ENCODE results near the gene MYOM3. TPM values are rescaled to one million over a fixed set of nuclear protein-coding genes. Genes with fewer than 3 reads are reported as not detected.

The MYOM3 gene
- polyA plus RNA-seq, 2 of the 4 experiments (the other 2 are of a cell fraction), result 2.6 to 8.5 TPM

- no peak for TF ChIP-seq PBX3 (IDR thresholded peaks at IDR 0.05)
- no peak for TF ChIP-seq REST (IDR thresholded peaks at IDR 0.05)
- no peak for TF ChIP-seq HOXA7 (CRISPR knock-in tag; IDR thresholded peaks at IDR 0.05)
- TF ChIP-seq NFE2L2 (conservative IDR thresholded peaks at IDR 0.05; ENCODE audit: low read length), result no peak
- TF ChIP-seq TP53 (CRISPR knock-in tag; IDR thresholded peaks at IDR 0.05), result no peak
- TF ChIP-seq SREBF2 (IDR thresholded peaks at IDR 0.05), result no peak
- TF ChIP-seq KDM1A (IDR thresholded peaks at IDR 0.05; ENCODE audit: low read depth), result no peak
- no peak for TF ChIP-seq POLR2A (IDR thresholded peaks at IDR 0.05; ENCODE audit: low read length)
- peak; percentile 80 for TF ChIP-seq GATA3 (IDR thresholded peaks at IDR 0.05; ENCODE audit: borderline replicate concordance)
- TF ChIP-seq USF2 (IDR thresholded peaks at IDR 0.05), result no peak
- no peak for TF ChIP-seq RNF2 (IDR thresholded peaks at IDR 0.05; ENCODE audit: borderline replicate concordance, low read depth)
- TF ChIP-seq SMC3 (IDR thresholded peaks at IDR 0.05), result peak; percentile 24; the same call in 2 of the 3 replicates
- TF ChIP-seq HOXB5 (CRISPR knock-in tag; IDR thresholded peaks at IDR 0.05), result no peak
- no peak for TF ChIP-seq EHF (CRISPR knock-in tag; IDR thresholded peaks at IDR 0.05)
- no peak for TF ChIP-seq MAZ (IDR thresholded peaks at IDR 0.05; ENCODE audit: borderline replicate concordance, low read depth, low read length)
- TF ChIP-seq CHD2 (IDR thresholded peaks at IDR 0.05; ENCODE audit: low read length, partially characterized antibody), result no peak
- no peak for TF ChIP-seq RFX5 (IDR thresholded peaks at IDR 0.05)
- peak in 1 of 2 experiments; percentile 57; a peak in 1 of 5 replicates for TF ChIP-seq EP300 (IDR thresholded peaks at IDR 0.05)
- TF ChIP-seq HES2 (IDR thresholded peaks at IDR 0.05), result no peak
- TF ChIP-seq RAD21 (conservative IDR thresholded peaks at IDR 0.05 in 1 of 2, IDR thresholded peaks at IDR 0.05 in 1 of 2), result peak; percentile 22 to 34; a peak in 2 of 5 replicates
- no peak for TF ChIP-seq ESRRA (IDR thresholded peaks at IDR 0.05; ENCODE audit: borderline replicate concordance, low read length)
- TF ChIP-seq RARB (CRISPR knock-in tag; IDR thresholded peaks at IDR 0.05), result no peak
- no peak for TF ChIP-seq FOXS1 (CRISPR knock-in tag; IDR thresholded peaks at IDR 0.05)
- TF ChIP-seq HEYL (CRISPR knock-in tag; IDR thresholded peaks at IDR 0.05), result no peak
- peak; percentile 57 for TF ChIP-seq MAX (IDR thresholded peaks at IDR 0.05)
Measured at GRCh38 chr1:24018611-24019580, 93.0 kb downstream of the MYOM3 start (continued).

Data from A549 (cell line).